HCT116 (cell line): ENCODE results near the gene APBA3. TPM values are rescaled to one million over a fixed set of nuclear protein-coding genes. Genes with fewer than 3 reads are reported as not detected.

ENCODE experiments used
- ATAC-seq: fragments of 200-7000 bp; cut with Tn5 transposase; 2 replicates; pipeline ENCODE4 v1.9.1; 2020; ENCODE audit warnings: mild to moderate bottlenecking, moderate library complexity
- BruUV-seq: library from RNA; stranded (reverse); fragments of 400-500 nt; replicated peaks from 2 replicates; lab custom pipeline; 2021; lab: Mats Ljungman, UMichigan
- CTCF ChIA-PET: fragments of 300-600 bp; sonication (Branson Sonifier 250); formaldehyde crosslinking; loops from one replicate; lab custom pipeline; 2021; ENCODE audit warnings: antibody characterized with exemption; lab: Charles Lee
- POLR2A ChIA-PET: fragments of 300-600, 350-600 bp; sonication (Branson Sonifier 250); formaldehyde crosslinking; loops from one replicate; lab custom pipeline; 2021; ENCODE audit warnings: antibody characterized with exemption; lab: Charles Lee
- RAD21 ChIA-PET, 2 experiments: fragments of 300-600 bp; sonication (Branson Sonifier 250); formaldehyde crosslinking; loops; one replicate each; lab custom pipeline; 2023; ENCODE audit warnings: low total read pairs in 2 of 2; ENCODE audit not compliant: uncharacterized antibody in 2 of 2, unreplicated experiment in 2 of 2, low non-redundant PET in 1 of 2; lab: Charles Lee
- DNase-seq: peaks from one replicate; pipeline ENCODE4 v3.0.0-alpha.2; 2010; ENCODE audit warnings: low read depth, low spot score
- H2AFZ ChIP-seq: fragments of 200-600 bp; shearing (Covaris generic), sonication (generic); 2 replicates; pipeline ENCODE4 v1.6.1; 2017; ENCODE audit warnings: low read depth, mixed run types, mixed read lengths, antibody characterized with exemption, low read length; ENCODE audit not compliant: poor library complexity, severe bottlenecking
- H3K27ac ChIP-seq: 2 replicates; pipeline ENCODE4 v1.5.1; 2012; ENCODE audit warnings: low read depth, low read length
- H3K27me3 ChIP-seq: fragments of 200-600 bp; sonication (generic); 2 replicates; pipeline ENCODE4 v1.6.1; 2016; ENCODE audit warnings: mixed run types, low read length, mixed read lengths; ENCODE audit not compliant: insufficient read depth
- H3K36me3 ChIP-seq, 2 experiments: fragments of 200-500 bp in 1 of 2; fragments of 200-600 bp in 1 of 2; sonication (Bioruptor generic) in 1 of 2; sonication (generic) in 1 of 2; 2 replicates each; pipeline versions ENCODE4 v1.5.1 to v1.6.1; 2014 to 2016; ENCODE audit warnings: low read length in 2 of 2, inconsistent platforms in 1 of 2, mixed read lengths in 1 of 2, mixed run types in 1 of 2; ENCODE audit not compliant: insufficient read depth in 2 of 2, control insufficient read depth in 1 of 2
- H3K4me1 ChIP-seq, 2 experiments: fragments of 200-600 bp in 1 of 2; sonication (generic) in 1 of 2; 2 replicates each; pipeline versions ENCODE4 v1.5.1 to v1.6.1; 2012 to 2017; ENCODE audit warnings: low read length in 2 of 2, inconsistent platforms in 1 of 2, mild to moderate bottlenecking in 1 of 2, mixed read lengths in 1 of 2, mixed run types in 1 of 2, moderate library complexity in 1 of 2; ENCODE audit not compliant: insufficient read depth in 2 of 2, control insufficient read depth in 1 of 2
- H3K4me2 ChIP-seq: fragments of 200-600 bp; sonication (generic); 2 replicates; pipeline ENCODE4 v1.6.1; 2017; ENCODE audit warnings: mixed run types, low read length, mixed read lengths
- H3K4me3 ChIP-seq, 2 experiments: fragments of 200-600 bp in 1 of 2; sonication (generic) in 1 of 2; replicated peaks in 1 of 2; 2 replicates each; pipeline ENCODE4 v1.5.1; 2011 to 2016; ENCODE audit warnings: low read length in 2 of 2, control low read depth in 1 of 2, low read depth in 1 of 2, mild to moderate bottlenecking in 1 of 2, mixed read lengths in 1 of 2, mixed run types in 1 of 2
- H3K79me2 ChIP-seq: fragments of 200-600 bp; sonication (generic); 2 replicates; pipeline ENCODE4 v1.6.1; 2017; ENCODE audit warnings: mild to moderate bottlenecking, mixed run types, low read length, moderate library complexity, mixed read lengths; ENCODE audit not compliant: insufficient read depth
- H3K9ac ChIP-seq: fragments of 200-600 bp; sonication (generic); 2 replicates; pipeline ENCODE4 v1.6.1; 2016; ENCODE audit warnings: low read length, mixed read lengths
- H3K9me2 ChIP-seq: fragments of 200-600 bp; sonication (generic), shearing (Covaris generic); 2 replicates; pipeline ENCODE4 v1.6.1; 2017; ENCODE audit warnings: mixed run types, mild to moderate bottlenecking, moderate library complexity; ENCODE audit not compliant: insufficient read depth
- H3K9me3 ChIP-seq, 2 experiments: fragments of 200-500 bp in 1 of 2; fragments of 200-600 bp in 1 of 2; sonication (Bioruptor generic) in 1 of 2; sonication (generic) in 1 of 2; 2 replicates each; pipeline ENCODE4 v1.6.1; 2014 to 2017; ENCODE audit warnings: low read length in 2 of 2, mixed read lengths in 2 of 2, inconsistent platforms in 1 of 2, low read depth in 1 of 2, mild to moderate bottlenecking in 1 of 2, mixed run types in 1 of 2, moderate library complexity in 1 of 2; ENCODE audit not compliant: control insufficient read depth in 1 of 2, insufficient read depth in 1 of 2
- H4K20me1 ChIP-seq: fragments of 200-600 bp; sonication (generic), shearing (Covaris generic); 2 replicates; pipeline ENCODE4 v1.6.1; 2017; ENCODE audit warnings: mixed run types, mild to moderate bottlenecking, moderate library complexity; ENCODE audit not compliant: insufficient read depth
- CBX3 ChIP-seq: IDR thresholded peaks from 2 replicates; pipeline ENCODE4 v1.6.1; 2012; ENCODE audit warnings: low read depth
- CEBPB ChIP-seq: IDR thresholded peaks from 2 replicates; pipeline ENCODE4 v1.6.1; 2012; ENCODE audit warnings: low read depth
- EGR1 ChIP-seq: IDR thresholded peaks from 2 replicates; pipeline ENCODE4 v1.6.1; 2012; ENCODE audit warnings: low read depth
- EZH2 ChIP-seq: fragments of 200-600 bp; sonication (generic); IDR thresholded peaks from 2 replicates; pipeline ENCODE4 v1.6.1; 2017; ENCODE audit warnings: antibody characterized with exemption, mixed run types
- EZH2phosphoT487 ChIP-seq: fragments of 200-600 bp; IDR thresholded peaks from 2 replicates; pipeline ENCODE4 v1.6.1; 2018; ENCODE audit warnings: antibody characterized with exemption, borderline replicate concordance
- JUND ChIP-seq: IDR thresholded peaks from 2 replicates; pipeline ENCODE4 v1.6.1; 2012
- POLR2A ChIP-seq: IDR thresholded peaks from 2 replicates; pipeline ENCODE4 v1.7.0; 2011; ENCODE audit warnings: borderline replicate concordance; ENCODE audit not compliant: insufficient read depth, insufficient read length; ENCODE audit errors: extremely low read depth
- POLR2AphosphoS5 ChIP-seq: IDR thresholded peaks from 2 replicates; pipeline ENCODE4 v1.6.1; 2011; ENCODE audit warnings: mild to moderate bottlenecking, low read depth, low read length, moderate library complexity
- RAD21 ChIP-seq: IDR thresholded peaks from 2 replicates; pipeline ENCODE4 v1.6.1; 2012; ENCODE audit warnings: low read depth, mild to moderate bottlenecking
- SIN3A ChIP-seq: IDR thresholded peaks from 2 replicates; pipeline ENCODE4 v1.6.1; 2012; ENCODE audit warnings: low read depth
- SP1 ChIP-seq: IDR thresholded peaks from 2 replicates; pipeline ENCODE4 v1.6.1; 2012; ENCODE audit warnings: low read depth
- SRF ChIP-seq: IDR thresholded peaks from 2 replicates; pipeline ENCODE4 v1.6.1; 2012; ENCODE audit warnings: low read depth
- TCF7L2 ChIP-seq: IDR thresholded peaks from 2 replicates; pipeline ENCODE4 v1.7.0; 2011; ENCODE audit warnings: borderline replicate concordance, inconsistent platforms; ENCODE audit not compliant: insufficient read depth, insufficient read length; ENCODE audit errors: extremely low read depth
- YY1 ChIP-seq: IDR thresholded peaks from 2 replicates; pipeline ENCODE4 v1.6.1; 2011; ENCODE audit warnings: low read length, low read depth, moderate library complexity, mild to moderate bottlenecking; ENCODE audit not compliant: insufficient replicate concordance; ENCODE audit errors: extremely low read depth
- ZFX ChIP-seq: fragments of 450-650 bp; IDR thresholded peaks from 2 replicates; pipeline ENCODE4 v1.6.1; 2017
- intact Hi-C: fragments of 100-400 bp; cut with micrococcal nuclease; formaldehyde crosslinking; loops from 2 replicates; pipeline ENCODE4 v1.10.0; 2022
- total RNA-seq: library from RNA; stranded (reverse); gene quantifications from one replicate; pipeline ENCODE4 v1.2.1, GENCODE V29; 2021; ENCODE audit not compliant: unreplicated experiment
- TF ChIP-seq, protein P1 (sequence below): IDR thresholded peaks from 2 replicates; pipeline ENCODE4 v1.6.1; 2012; ENCODE audit warnings: low read depth
- TF ChIP-seq, protein P2 (sequence below), 3 experiments: fragments of 200-600 bp in 1 of 3; sonication (generic) in 1 of 3; IDR thresholded peaks in 2 of 3; conservative IDR thresholded peaks in 1 of 3; 2 replicates each; pipeline ENCODE4 v1.5.1; 2012 to 2017; ENCODE audit warnings: low read depth in 2 of 3, low read length in 2 of 3, antibody characterized with exemption in 1 of 3, borderline replicate concordance in 1 of 3, control low read depth in 1 of 3, mild to moderate bottlenecking in 1 of 3, mixed read lengths in 1 of 3, mixed run types in 1 of 3, moderate library complexity in 1 of 3; ENCODE audit not compliant: insufficient read depth in 1 of 3
- TF ChIP-seq, protein P3 (sequence below): IDR thresholded peaks from 2 replicates; pipeline ENCODE4 v1.6.1; 2011; ENCODE audit warnings: mild to moderate bottlenecking, low read length, moderate library complexity; ENCODE audit not compliant: insufficient replicate concordance; ENCODE audit errors: extremely low read depth
- TF ChIP-seq, protein P4 (sequence below): IDR thresholded peaks from 2 replicates; pipeline ENCODE4 v1.6.1; 2012

APBA3 gene
- total RNA-seq, 1 experiment from 2014 or later, result 29.5 TPM

DNA sequence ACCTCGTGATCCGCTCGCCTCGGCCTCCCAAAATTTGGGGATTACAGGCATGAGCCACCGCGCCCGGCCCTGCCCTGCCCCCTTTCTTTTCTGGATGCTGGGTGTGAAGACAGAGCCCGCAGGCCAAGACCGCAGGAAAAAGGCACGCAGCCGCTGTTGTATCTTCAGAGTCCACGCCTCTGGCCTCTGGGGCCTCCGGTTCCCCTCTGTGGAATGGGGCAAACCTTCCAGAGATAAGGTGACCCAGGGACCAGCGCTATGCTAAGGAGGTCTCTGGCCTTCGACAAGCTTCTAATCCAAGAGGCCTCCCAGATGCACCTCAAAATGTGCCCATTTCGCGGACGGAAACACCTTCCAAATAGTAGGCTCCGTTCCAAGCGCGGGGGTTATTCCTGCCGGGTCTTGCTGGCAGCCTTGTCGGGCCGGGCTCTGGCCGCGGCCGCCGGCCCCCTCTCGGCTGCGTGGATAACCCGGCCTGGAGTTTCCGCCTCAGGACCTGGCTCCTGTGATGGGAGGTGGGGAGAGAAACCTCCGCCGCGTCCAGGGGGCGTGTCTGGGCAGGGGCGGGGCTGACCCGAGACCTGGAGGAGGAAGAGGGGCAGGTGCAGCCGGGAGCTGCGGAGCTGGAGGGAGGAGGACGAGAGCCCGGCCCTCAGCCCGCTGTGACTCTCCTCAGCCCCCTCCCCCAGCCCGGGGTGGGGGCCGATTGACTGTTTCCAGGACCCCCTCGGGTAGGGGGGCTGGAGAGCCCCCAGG is 40.2 kb downstream of the APBA3 start:
- peak; percentile 95 for DNase-seq
- Histone ChIP-seq H3K9me3 (no peaks in the 10 kb centered on the region), H3K4me1 (peaks cover 52 to 89% of the 10 kb centered on the region in 2 experiments), H3K27ac (peak overlapping the region; percentile 33; the same call in 1 of the 2 replicates), H3K4me2 (peak overlapping the region; percentile 97), H3K9me2 (no peaks in the 10 kb centered on the region), H4K20me1 (no peaks in the 10 kb centered on the region), H3K9ac (peak overlapping the region; percentile 60), H3K79me2 (no peaks in the 10 kb centered on the region), H3K4me3 (peak overlapping the region; percentile 63 to 71), H3K27me3 (no peaks in the 10 kb centered on the region), H2AFZ (no peak overlapping the region), H3K36me3 (no peaks in the 10 kb centered on the region)
- POLR2A ChIA-PET, result interaction anchor here (1.2 to 1.9 kb wide), 3 partner anchors 11 to 41 kb away, joined by 3 to 10 read pairs (median 5); partner anchors contain the start of genes MRPL54 and TJP3
- peak; percentile 48 for ATAC-seq
- intact Hi-C loops, result loop anchor here (10.0 kb wide), 1 partner anchor 483 kb away; no protein-coding TSS in a partner anchor
- RAD21 ChIA-PET, result interaction anchor here (1.3 to 2.0 kb wide), 3 partner anchors 13 to 128 kb away, joined by 4 to 7 read pairs (median 4); partner anchors contain the start of gene TJP3 (in 2 of the 2)
- BruUV-seq, result no TSS peak
- CTCF ChIA-PET, result interaction anchor here (0.6 to 2.3 kb wide), 3 partner anchors 12 to 41 kb away, joined by 3 to 9 read pairs (median 6); partner anchors contain the start of genes MRPL54 and TJP3
- TF ChIP-seq TCF7L2 (peak; percentile 75), POLR2A (no peak), YY1 (peak; percentile 69), ZFX (no peak), EZH2 (no peak), EZH2phosphoT487 (no peak), RAD21 (no peak), SRF (no peak), JUND (peak; percentile 97), POLR2AphosphoS5 (peak; percentile 56), SIN3A (peak; percentile 81; the same call in 1 of the 2 replicates), CBX3 (peak; percentile 98), EGR1 (peak; percentile 70), CEBPB (no peak), SP1 (peak; percentile 100)
- TF ChIP-seq, protein P1, sequence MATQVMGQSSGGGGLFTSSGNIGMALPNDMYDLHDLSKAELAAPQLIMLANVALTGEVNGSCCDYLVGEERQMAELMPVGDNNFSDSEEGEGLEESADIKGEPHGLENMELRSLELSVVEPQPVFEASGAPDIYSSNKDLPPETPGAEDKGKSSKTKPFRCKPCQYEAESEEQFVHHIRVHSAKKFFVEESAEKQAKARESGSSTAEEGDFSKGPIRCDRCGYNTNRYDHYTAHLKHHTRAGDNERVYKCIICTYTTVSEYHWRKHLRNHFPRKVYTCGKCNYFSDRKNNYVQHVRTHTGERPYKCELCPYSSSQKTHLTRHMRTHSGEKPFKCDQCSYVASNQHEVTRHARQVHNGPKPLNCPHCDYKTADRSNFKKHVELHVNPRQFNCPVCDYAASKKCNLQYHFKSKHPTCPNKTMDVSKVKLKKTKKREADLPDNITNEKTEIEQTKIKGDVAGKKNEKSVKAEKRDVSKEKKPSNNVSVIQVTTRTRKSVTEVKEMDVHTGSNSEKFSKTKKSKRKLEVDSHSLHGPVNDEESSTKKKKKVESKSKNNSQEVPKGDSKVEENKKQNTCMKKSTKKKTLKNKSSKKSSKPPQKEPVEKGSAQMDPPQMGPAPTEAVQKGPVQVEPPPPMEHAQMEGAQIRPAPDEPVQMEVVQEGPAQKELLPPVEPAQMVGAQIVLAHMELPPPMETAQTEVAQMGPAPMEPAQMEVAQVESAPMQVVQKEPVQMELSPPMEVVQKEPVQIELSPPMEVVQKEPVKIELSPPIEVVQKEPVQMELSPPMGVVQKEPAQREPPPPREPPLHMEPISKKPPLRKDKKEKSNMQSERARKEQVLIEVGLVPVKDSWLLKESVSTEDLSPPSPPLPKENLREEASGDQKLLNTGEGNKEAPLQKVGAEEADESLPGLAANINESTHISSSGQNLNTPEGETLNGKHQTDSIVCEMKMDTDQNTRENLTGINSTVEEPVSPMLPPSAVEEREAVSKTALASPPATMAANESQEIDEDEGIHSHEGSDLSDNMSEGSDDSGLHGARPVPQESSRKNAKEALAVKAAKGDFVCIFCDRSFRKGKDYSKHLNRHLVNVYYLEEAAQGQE, result no peak
- TF ChIP-seq, protein P2, sequence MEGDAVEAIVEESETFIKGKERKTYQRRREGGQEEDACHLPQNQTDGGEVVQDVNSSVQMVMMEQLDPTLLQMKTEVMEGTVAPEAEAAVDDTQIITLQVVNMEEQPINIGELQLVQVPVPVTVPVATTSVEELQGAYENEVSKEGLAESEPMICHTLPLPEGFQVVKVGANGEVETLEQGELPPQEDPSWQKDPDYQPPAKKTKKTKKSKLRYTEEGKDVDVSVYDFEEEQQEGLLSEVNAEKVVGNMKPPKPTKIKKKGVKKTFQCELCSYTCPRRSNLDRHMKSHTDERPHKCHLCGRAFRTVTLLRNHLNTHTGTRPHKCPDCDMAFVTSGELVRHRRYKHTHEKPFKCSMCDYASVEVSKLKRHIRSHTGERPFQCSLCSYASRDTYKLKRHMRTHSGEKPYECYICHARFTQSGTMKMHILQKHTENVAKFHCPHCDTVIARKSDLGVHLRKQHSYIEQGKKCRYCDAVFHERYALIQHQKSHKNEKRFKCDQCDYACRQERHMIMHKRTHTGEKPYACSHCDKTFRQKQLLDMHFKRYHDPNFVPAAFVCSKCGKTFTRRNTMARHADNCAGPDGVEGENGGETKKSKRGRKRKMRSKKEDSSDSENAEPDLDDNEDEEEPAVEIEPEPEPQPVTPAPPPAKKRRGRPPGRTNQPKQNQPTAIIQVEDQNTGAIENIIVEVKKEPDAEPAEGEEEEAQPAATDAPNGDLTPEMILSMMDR (IDR thresholded peaks at IDR 0.05 in 2 of 3, conservative IDR thresholded peaks at IDR 0.05 in 1 of 3; ENCODE audit: borderline replicate concordance in 1 of 3, insufficient read depth in 1 of 3, low read depth in 2 of 3, low read length in 2 of 3), result no peak
- TF ChIP-seq, protein P3, sequence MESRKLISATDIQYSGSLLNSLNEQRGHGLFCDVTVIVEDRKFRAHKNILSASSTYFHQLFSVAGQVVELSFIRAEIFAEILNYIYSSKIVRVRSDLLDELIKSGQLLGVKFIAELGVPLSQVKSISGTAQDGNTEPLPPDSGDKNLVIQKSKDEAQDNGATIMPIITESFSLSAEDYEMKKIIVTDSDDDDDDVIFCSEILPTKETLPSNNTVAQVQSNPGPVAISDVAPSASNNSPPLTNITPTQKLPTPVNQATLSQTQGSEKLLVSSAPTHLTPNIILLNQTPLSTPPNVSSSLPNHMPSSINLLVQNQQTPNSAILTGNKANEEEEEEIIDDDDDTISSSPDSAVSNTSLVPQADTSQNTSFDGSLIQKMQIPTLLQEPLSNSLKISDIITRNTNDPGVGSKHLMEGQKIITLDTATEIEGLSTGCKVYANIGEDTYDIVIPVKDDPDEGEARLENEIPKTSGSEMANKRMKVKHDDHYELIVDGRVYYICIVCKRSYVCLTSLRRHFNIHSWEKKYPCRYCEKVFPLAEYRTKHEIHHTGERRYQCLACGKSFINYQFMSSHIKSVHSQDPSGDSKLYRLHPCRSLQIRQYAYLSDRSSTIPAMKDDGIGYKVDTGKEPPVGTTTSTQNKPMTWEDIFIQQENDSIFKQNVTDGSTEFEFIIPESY, result peak; percentile 6
- TF ChIP-seq, protein P4, sequence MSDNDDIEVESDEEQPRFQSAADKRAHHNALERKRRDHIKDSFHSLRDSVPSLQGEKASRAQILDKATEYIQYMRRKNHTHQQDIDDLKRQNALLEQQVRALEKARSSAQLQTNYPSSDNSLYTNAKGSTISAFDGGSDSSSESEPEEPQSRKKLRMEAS, result peak; percentile 87
